ENCODE data around the gene OSBPL10. TPM values are rescaled to one million over a fixed set of nuclear protein-coding genes. Genes with fewer than 3 reads are reported as not detected.

OSBPL10 gene
- polyA plus RNA-seq, 1 experiment, result 11.2 TPM

DNA sequence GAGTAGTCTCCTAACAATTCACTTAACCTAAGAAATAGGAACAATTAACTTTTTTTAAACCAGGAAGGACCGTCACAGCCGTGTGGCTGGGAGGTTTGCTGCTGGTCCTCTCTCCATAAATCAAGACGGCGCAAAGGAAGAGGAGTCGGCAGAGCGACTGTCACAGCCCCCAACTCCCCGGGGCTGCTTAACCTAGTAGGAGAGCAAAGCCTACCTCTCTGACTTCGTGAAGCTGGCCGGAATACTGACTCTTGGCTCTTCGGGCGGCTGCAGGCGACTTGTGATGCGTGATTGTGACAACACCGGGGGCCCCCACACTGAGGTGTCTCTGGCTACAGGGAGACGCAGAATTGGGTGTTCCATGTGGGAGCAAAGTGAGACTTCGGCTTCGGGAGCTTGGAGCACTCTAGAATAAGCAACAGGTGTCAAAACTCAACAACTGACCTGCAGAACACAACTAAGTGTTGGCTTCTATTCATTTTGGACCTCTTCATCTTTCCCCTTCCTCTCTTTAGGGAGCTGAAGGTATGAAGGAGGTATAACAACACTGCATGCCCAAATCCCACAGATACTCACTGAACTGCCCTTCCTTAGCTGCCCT, 151.1 kb downstream of the OSBPL10 start:
- TF ChIP-seq, protein P1, sequence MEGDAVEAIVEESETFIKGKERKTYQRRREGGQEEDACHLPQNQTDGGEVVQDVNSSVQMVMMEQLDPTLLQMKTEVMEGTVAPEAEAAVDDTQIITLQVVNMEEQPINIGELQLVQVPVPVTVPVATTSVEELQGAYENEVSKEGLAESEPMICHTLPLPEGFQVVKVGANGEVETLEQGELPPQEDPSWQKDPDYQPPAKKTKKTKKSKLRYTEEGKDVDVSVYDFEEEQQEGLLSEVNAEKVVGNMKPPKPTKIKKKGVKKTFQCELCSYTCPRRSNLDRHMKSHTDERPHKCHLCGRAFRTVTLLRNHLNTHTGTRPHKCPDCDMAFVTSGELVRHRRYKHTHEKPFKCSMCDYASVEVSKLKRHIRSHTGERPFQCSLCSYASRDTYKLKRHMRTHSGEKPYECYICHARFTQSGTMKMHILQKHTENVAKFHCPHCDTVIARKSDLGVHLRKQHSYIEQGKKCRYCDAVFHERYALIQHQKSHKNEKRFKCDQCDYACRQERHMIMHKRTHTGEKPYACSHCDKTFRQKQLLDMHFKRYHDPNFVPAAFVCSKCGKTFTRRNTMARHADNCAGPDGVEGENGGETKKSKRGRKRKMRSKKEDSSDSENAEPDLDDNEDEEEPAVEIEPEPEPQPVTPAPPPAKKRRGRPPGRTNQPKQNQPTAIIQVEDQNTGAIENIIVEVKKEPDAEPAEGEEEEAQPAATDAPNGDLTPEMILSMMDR (IDR thresholded peaks at IDR 0.05; ENCODE audit: insufficient read depth, low read depth, low read length), result no peak
- POLR2A ChIA-PET, result no interaction called here
- no peak overlapping the region for H3K4me3 ChIP-seq (ENCODE audit: low read depth, low read length)
- no peaks in the 10 kb centered on the region for H3K27me3 ChIP-seq (ENCODE audit: control insufficient read depth, insufficient read depth, low read length)
- CTCF ChIA-PET, result interaction anchor here (0.7 kb wide), 1 partner anchor 126 kb away, joined by 3 read pairs; no protein-coding TSS in a partner anchor
- DNase-seq (ENCODE audit: low read depth), result no peak
- H3K36me3 ChIP-seq (ENCODE audit: control insufficient read depth, insufficient read depth, low read length), result no peaks in the 10 kb centered on the region

DNA sequence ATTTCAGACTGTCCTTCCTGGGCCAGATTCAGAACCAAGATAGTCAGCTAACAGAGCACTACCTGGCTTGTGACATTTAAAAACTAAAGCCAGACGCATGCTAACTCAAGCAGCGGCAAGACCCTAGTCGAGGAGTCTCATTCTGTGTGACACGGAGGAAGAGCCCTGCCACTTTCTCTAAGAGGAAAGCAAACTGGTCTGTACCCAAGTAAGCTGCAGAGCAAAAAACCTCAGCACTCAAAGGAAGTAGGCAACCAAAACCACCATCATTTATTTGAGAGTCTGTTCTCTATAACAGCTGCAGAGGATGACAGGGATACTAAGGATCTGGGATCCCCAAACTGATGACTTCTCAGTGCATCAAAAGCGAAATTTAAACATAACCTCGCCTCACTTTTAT, 152.1 kb downstream of the OSBPL10 start:
- ChIA-PET CTCF (no interaction called here), POLR2A (no interaction called here)
- Histone ChIP-seq H3K36me3 (ENCODE audit: control insufficient read depth, insufficient read depth, low read length) (no peaks in the 10 kb centered on the region), H3K4me3 (ENCODE audit: low read depth, low read length) (no peak overlapping the region), H3K27me3 (ENCODE audit: control insufficient read depth, insufficient read depth, low read length) (no peaks in the 10 kb centered on the region)
- TF ChIP-seq, protein P1 (IDR thresholded peaks at IDR 0.05; ENCODE audit: insufficient read depth, low read depth, low read length), result no peak
- no peak for DNase-seq (ENCODE audit: low read depth)

DNA sequence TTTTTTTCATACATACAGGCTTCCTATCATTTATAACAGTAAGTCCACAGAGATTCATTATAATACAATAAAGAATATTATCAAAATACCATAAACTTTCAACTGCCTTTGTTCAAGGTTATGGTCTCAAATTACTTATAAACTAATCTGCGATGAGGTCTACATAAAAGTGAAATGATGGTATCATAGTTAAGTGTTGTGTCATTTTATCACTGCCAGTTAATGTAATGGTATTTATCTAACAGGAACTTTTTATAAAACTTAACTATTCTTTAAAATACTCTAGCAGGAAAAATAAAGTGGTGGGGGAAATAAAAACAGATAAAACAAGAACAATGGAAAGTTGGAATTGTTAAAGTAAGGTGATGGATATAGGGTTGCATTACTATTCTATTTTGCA, 153.1 kb downstream of the OSBPL10 start:
- H3K4me3 ChIP-seq (ENCODE audit: low read depth, low read length), result no peak overlapping the region
- CTCF ChIA-PET, result no interaction called here
- no peak for DNase-seq (ENCODE audit: low read depth)
- H3K36me3 ChIP-seq (ENCODE audit: control insufficient read depth, insufficient read depth, low read length), result no peaks in the 10 kb centered on the region
- TF ChIP-seq, protein P1 (IDR thresholded peaks at IDR 0.05; ENCODE audit: insufficient read depth, low read depth, low read length), result no peak
- H3K27me3 ChIP-seq (ENCODE audit: control insufficient read depth, insufficient read depth, low read length), result no peaks in the 10 kb centered on the region
- POLR2A ChIA-PET, result no interaction called here

DNA sequence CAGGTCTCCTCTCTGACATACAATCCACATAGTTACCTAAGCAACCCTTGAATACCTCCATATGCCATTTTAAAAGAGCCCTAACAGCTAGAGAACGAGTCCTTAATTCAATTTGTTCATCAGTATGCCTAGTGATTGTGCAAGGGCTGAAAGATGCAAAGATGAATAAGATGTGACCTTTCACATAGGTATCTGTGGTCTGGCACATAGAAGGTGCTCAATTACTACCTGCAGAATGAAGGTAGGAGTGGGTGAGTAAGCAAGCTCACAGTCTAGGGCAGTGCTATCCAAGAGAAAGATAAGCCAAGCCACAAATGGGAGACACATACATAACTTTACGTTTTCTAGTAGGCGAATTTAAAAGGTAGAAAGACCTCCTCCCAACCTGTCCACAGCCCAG, 157.9 kb downstream of the OSBPL10 start:
- no peak for DNase-seq (ENCODE audit: low read depth)
- Histone ChIP-seq H3K27me3 (ENCODE audit: control insufficient read depth, insufficient read depth, low read length) (no peaks in the 10 kb centered on the region), H3K4me3 (ENCODE audit: low read depth, low read length) (no peak overlapping the region), H3K36me3 (ENCODE audit: control insufficient read depth, insufficient read depth, low read length) (no peaks in the 10 kb centered on the region)
- ChIA-PET POLR2A (no interaction called here), CTCF (no interaction called here)
- TF ChIP-seq, protein P1 (IDR thresholded peaks at IDR 0.05; ENCODE audit: insufficient read depth, low read depth, low read length), result no peak

DNA sequence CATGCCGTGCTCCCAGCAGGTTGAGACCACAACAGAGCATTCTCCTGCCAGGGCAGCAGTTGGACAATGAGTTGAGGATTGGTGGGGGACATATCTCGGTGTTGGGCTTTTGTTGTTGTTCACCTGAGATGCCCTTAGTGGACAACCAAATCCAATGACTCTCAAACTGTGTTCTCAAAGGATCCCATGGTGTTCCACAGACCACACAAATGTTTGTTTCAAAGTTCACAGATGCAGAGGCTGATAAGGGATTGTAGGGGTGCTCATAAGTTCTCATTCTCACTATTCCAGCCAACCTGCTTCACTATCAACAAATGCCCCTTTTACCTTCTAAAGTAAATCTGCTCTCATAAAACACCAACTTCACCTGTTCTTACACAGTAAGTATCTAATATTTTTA, 159.9 kb downstream of the OSBPL10 start:
- H3K4me3 ChIP-seq (ENCODE audit: low read depth, low read length), result no peak overlapping the region
- no peaks in the 10 kb centered on the region for H3K27me3 ChIP-seq (ENCODE audit: control insufficient read depth, insufficient read depth, low read length)
- CTCF ChIA-PET, result no interaction called here
- TF ChIP-seq, protein P1 (IDR thresholded peaks at IDR 0.05; ENCODE audit: insufficient read depth, low read depth, low read length), result no peak
- DNase-seq (ENCODE audit: low read depth), result no peak
- H3K36me3 ChIP-seq (ENCODE audit: control insufficient read depth, insufficient read depth, low read length), result no peaks in the 10 kb centered on the region
- POLR2A ChIA-PET, result no interaction called here
